ENCODE results near the gene LTBP1.
A peak's percentile ranks its signal among the peaks of the same experiment; 100 is the strongest.

Gene LTBP1

DNA sequence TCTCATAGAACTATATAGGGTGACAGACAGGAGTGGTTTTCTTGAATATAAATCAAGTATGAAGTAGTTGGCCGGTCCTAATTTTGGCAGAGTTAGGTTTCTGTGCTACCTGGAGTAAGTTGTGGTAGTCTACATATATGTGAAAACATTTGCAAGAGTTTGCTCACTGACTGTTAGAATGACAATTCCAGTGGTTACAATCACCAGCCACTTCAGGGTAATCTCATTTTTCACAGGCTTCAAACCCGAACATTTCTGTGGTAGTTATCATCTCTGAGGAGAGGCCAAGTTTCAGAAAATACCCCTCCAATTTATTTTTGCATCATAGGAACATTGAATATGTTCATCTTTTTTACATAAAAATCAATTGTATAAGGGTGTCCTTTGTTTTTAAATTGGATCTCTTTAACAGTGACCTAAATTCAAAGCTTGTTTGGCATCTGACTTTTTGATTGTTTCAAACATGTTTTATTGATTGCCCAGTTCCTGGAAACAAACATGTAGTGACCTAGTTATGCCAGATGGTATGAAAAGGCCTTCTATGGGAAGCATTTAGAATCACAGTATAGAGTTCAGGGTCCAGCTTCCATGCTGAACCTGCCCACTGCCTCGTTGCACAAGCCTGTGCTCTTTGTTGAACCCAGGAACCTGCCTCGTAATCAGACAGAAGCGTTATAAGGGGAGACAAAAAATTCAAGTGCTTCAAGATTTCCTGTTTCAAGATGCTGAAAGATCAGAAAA, 250.6 kb downstream of the LTBP1 start:
- no peak for DNase-seq (ENCODE audit: low spot score)

DNA sequence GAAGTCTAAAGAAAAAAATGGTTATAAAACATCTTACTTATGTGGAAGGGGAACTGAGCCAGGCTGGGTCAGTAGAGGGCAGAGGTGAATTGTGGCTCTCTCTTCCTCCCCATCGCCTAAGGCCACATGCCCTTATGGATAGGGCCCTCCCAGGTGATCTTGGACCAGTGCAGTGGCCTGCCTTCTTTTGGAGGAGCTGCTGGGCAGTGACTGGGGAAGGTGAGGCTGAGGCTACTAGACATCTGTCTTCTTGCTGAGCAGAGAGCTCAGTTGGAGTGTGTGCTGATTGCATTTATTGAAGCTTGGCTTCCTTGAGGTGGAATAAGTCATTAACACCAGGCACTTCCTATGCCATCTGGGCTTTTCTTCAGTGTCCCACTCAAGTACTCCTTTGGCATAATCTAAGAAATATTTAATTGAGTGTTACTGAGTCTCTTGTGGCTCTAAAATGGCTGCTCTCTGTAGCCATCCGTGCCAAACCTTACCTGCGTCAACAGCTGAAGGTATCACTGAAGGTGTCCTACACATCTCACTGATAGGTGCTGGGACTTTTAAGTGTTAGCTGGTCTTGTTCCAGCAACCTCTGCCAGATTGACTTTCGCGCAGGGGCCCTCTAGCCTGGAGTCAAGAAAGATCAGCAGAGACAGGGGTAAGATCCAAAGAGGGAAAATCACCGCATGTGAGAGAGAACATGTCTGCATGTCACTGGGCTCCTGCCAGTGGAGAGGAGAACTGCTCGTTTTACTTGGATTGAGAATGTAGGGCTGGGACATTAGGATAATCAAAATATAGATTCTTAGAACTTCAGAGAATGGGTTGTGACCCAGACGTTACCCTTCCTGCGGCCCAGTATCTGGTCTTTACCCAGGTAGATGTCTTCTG, 256.1 kb downstream of the LTBP1 start:
- DNase-seq (ENCODE audit: low spot score), result no peak

- no peak for DNase-seq (ENCODE audit: low spot score)
Observed at GRCh38 chr2:33204945-33205344, 258.2 kb downstream of the LTBP1 start.

- DNase-seq (ENCODE audit: low spot score), result no peak
Observed at GRCh38 chr2:33205693-33206434, 259.1 kb downstream of the LTBP1 start.

DNA sequence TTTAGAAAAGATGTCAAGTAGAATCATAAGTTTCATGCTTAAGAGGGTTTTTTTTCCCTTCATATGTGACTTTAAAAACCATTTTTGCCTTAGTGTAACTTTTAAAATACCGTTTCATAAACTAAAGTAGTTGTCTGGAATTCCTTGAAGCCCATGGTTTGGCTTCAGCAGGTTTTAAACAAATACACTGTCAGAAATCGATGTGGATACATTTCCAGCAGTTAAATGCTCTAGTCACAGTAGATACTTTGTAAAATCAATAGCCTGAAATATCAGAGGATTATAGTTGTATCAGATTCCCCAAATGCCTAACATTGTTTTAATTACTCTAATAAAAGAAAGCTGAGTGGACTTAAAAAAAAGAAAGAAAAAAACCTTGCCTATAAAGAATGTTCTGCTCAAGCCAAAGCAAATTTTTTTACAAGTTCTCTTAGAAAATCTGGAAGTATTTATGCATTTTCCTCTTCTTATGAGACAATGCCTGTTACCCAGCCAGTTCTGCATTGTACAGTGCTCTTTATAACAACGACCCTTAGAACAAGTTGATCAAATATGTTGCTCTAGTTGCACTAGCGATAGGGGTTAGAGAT, 260.5 kb downstream of the LTBP1 start:
- no peak for DNase-seq (ENCODE audit: low spot score)

- DNase-seq (ENCODE audit: low spot score), result no peak
Observed at GRCh38 chr2:33208400-33208799, 261.6 kb downstream of the LTBP1 start.

DNA sequence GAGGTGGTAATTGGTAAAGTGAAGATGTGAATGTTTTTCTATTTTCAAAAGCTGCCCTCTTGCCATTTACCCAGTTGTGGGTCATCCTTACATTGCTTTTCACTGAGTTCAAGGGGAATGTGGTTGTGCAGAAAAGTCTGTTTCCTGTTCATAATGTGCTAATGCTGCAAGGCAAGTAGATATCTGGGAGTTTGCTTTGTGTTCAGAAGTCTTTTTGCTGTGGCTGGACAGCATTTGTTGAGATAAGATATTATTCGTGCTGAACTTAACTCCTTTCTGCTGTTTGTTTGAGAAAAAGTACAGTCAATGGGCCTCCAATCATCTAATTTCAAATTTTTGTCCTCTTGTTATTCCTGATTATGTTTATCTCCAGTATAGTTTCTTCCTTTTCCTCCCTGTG, 263.2 kb downstream of the LTBP1 start:
- DNase-seq (ENCODE audit: low spot score), result no peak

- DNase-seq (ENCODE audit: low spot score), result no peak
Observed at GRCh38 chr2:33210626-33211025, 263.9 kb downstream of the LTBP1 start.

- DNase-seq (ENCODE audit: low spot score), result no peak
Observed at GRCh38 chr2:33212151-33212550, 265.4 kb downstream of the LTBP1 start.

- DNase-seq (ENCODE audit: low spot score), result no peak
Observed at GRCh38 chr2:33213244-33213643, 266.5 kb downstream of the LTBP1 start.

- DNase-seq (ENCODE audit: low spot score), result no peak
Observed at GRCh38 chr2:33213648-33214047, 266.9 kb downstream of the LTBP1 start.

DNA sequence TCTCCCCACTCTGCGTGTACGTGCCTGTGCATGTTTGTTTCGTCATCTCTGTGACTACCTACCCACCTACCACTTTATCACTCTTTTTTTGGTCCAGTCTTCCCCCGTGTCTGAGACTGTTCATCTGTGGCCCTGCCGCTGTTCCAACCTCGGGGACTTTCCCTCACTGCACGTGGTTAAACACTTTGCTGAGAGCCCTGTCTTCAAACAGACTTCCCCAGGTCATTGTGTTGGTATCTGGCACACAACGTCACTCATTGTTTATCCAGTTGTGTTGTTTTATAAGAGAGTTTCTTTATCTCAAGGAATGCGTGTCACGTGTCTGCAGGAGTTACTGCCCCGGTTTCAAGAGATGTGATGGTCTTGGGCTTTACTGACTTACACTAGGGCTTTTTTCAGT, 267.7 kb downstream of the LTBP1 start:
- no peak for DNase-seq (ENCODE audit: low spot score)

DNA sequence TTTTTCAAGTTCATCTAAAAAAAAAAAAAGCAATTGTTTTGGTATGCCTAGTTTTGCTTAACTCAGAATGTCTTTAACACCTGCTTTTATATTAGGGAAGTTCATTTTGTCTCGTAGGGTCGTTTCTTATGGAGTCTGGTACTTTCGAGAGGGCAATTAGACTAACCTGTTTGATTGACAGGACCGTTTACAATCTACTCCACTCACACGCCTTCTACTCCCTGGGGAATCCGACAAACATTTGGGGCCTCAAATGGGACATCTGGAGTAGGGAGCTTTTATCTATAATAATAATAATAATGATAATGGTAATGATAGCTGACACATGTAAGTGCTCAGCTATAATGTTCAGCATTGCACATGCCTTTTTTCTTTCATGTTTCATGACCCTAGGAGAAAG, 268.1 kb downstream of the LTBP1 start:
- no peak for DNase-seq (ENCODE audit: low spot score)

DNA sequence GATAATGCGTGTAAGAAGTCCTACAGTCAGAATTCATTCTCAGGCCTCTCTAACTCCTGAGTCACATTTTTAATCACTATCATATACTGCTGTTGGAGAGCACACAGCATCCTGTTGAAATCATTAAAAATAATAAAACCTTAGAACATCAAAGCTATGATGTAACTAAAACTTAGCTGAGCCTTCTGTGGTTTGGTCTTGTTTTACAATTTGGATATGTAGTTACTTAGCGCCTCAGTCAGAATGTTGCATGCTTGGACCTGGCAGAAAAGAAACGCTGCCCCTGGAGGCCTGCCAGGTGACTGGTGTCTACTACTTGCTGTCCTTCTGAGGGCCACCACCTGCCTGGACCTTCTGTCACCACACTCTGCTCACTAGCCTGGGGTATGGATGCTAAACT, 268.5 kb downstream of the LTBP1 start:
- DNase-seq (ENCODE audit: low spot score), result no peak

GRCh38 chr2:33215983-33216382, 269.2 kb downstream of the LTBP1 start:
- no peak for DNase-seq (ENCODE audit: low spot score)

DNA sequence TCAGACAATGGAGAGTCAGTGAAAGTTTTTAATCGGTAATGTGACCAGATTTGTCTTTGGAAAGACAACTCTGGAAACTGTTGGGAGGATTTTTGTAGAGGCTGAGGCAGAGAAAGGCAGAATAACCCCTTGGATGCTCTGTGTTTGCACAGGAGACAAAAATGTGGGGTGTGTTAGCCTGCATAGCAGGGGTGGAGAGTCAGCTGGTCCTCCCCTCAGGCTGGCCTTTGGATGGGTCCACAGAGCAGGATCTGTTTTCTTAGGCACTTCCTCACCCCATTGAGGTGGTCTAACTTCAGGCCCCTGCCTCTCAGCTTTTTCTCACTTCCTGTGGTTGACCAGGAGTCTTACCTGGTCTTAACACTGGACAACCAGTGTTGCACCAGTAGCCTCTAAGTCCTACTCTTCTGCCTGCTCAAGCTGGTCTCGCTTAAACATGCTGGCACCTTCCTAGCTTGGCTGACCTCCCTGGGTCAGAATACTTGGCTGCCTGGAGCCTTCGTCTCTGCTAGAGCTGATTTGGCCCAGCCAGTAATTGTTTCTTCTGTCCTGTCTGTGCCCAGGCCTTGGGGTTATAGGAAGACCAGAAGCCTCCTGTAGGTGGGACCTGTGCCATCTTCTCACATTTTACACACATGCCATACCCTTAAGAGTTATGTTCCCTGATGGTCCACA, 269.9 kb downstream of the LTBP1 start:
- no peak for DNase-seq (ENCODE audit: low spot score)

GRCh38 chr2:33217406-33217805, 270.7 kb downstream of the LTBP1 start:
- no peak for DNase-seq (ENCODE audit: low spot score)

- DNase-seq (ENCODE audit: low spot score), result peak; percentile 28
Observed at GRCh38 chr2:33219114-33219513, 272.4 kb downstream of the LTBP1 start.

GRCh38 chr2:33219850-33220275, 273.1 kb downstream of the LTBP1 start:
- no peak for DNase-seq (ENCODE audit: low spot score)

- DNase-seq (ENCODE audit: low spot score), result no peak
Observed at GRCh38 chr2:33220533-33220932, 273.8 kb downstream of the LTBP1 start.

DNA sequence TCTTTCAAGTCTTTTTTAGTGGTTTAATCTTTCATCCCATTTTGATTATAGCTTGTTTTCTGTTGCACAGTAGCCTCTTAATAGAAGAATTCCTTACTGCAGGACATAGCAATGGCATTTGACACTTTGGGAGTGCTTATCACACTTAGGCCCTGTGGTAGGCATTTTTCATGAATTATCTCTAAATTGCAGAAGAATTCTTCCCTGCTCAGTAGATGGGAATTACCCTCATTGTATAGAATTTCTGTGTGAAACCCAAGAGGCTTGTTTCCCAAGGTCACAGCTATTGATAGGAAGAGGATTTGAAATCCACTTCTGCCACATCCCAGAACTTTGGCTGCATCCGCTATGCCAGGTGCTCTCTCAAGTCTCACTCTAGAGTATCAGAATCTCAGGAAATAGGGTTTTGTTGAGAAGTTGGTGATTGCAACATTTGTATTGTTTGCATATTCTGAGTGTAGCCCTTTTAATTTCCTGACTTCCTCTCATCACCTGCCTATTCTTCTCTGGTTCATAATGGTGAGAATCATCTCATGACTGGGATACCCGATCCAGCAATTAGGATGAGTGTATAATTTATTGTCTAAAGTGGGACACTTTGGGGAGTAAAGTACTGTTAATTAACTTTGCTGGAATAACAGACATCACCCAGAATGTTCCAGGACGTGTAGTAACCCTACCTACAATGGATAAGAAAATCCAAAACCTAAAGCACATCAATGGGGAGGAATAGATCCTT, 274.5 kb downstream of the LTBP1 start:
- DNase-seq (ENCODE audit: low spot score), result no peak
